ENCODE results near the gene CNIH2.
"Not testable (repeated sequence)": the region's sequence is repeated elsewhere in the genome, so short reads cannot be mapped to it uniquely, and the experiment has no call there.

DNA sequence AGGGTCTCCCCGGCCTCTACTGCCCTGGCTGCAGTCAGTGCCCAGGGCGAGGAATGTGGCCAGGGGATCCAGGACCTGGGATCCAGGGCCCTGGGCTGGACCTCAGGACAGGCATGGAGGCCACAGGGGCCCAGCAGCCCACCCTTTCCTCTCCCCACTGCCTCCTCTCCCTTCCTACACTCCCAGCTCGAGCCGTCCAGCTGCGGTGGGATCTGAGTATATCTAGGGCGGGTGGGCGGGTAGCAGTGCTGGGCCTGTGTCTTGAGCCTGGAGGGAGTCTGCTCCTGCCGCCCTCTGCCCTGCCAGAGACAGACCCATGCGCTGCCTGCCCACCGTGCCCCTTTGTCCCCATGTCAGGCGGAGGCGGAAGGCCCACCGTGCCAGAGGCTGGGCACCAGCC lies 1.4 kb upstream of the CNIH2 start:
- TF ChIP-seq, protein P1, sequence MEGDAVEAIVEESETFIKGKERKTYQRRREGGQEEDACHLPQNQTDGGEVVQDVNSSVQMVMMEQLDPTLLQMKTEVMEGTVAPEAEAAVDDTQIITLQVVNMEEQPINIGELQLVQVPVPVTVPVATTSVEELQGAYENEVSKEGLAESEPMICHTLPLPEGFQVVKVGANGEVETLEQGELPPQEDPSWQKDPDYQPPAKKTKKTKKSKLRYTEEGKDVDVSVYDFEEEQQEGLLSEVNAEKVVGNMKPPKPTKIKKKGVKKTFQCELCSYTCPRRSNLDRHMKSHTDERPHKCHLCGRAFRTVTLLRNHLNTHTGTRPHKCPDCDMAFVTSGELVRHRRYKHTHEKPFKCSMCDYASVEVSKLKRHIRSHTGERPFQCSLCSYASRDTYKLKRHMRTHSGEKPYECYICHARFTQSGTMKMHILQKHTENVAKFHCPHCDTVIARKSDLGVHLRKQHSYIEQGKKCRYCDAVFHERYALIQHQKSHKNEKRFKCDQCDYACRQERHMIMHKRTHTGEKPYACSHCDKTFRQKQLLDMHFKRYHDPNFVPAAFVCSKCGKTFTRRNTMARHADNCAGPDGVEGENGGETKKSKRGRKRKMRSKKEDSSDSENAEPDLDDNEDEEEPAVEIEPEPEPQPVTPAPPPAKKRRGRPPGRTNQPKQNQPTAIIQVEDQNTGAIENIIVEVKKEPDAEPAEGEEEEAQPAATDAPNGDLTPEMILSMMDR (IDR thresholded peaks at IDR 0.05), result not testable (repeated sequence)
- not testable (repeated sequence) for TF ChIP-seq POLR2A (IDR thresholded peaks at IDR 0.05)

Data from Peyer's patch (tissue), 4 donors.